ENCODE data around the gene SLC6A5.

- TF ChIP-seq EZH2phosphoT487 (IDR thresholded peaks at IDR 0.05; ENCODE audit: borderline replicate concordance, low read length) (no peak), CTCF (IDR thresholded peaks at IDR 0.05; ENCODE audit: low read depth, low read length, poor library complexity, severe bottlenecking) (no peak)
Observed at GRCh38 chr11:20611892-20612291, 12.5 kb downstream of the SLC6A5 start.
